Adrenal gland (tissue), 5 donors: Measurements from ENCODE around the gene MEIOB.

Experiments
- POLR2A ChIP-seq, 2 donors: fragments of 450-650 bp; IDR thresholded peaks; one replicate each; pipeline ENCODE4 v1.6.1; 2017; ENCODE audit warnings: antibody characterized with exemption in 2 of 2, mild to moderate bottlenecking in 2 of 2, moderate library complexity in 1 of 2
- TF ChIP-seq, protein P1 (sequence below), 6 experiments: fragments of 450-650 bp in 4 of 6; fragments of 200-600 bp in 2 of 6; sonication (generic) in 1 of 6; IDR thresholded peaks; 1 replicate in 5 of 6; 2 replicates in 1 of 6; pipeline versions ENCODE4 v1.5.1 to v1.8.0; 2016 to 2021; ENCODE audit warnings: antibody characterized with exemption in 6 of 6, mild to moderate bottlenecking in 2 of 6, moderate library complexity in 1 of 6
- donor health status: DM: no; HTN: no; CAD: no.

DNA sequence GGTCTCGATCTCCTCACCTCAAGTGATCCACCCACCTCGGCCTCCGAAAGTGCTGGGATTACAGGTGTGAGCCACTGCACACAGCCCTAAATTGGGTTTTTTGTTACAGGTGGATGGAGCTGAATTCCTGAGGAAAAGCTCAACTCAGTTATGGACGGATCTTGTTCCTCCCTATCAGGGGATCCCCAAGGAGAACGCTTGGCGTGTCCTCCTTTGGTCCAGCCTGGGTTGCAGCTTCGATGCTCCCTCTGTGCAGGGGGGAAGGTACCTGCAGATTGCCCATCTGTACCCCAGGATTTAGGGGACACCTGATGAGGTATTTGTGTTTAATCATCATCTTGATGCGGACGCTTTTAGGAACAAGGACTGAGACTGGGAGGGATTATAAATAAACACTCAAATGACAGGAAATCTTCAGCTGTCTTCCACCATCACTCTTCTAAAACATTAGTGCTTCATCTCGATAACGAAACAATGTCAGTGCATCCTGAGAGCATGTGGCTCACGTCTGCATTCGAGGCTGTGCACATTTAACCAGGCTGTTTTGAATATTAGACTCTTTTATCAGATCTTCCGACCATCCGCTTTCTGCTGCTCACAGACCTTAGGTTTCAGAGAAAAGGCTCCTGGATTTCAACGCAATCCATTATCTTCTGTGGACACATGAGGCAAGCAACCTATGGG, 18.2 kb upstream of the MEIOB start:
- TF ChIP-seq, protein P1, sequence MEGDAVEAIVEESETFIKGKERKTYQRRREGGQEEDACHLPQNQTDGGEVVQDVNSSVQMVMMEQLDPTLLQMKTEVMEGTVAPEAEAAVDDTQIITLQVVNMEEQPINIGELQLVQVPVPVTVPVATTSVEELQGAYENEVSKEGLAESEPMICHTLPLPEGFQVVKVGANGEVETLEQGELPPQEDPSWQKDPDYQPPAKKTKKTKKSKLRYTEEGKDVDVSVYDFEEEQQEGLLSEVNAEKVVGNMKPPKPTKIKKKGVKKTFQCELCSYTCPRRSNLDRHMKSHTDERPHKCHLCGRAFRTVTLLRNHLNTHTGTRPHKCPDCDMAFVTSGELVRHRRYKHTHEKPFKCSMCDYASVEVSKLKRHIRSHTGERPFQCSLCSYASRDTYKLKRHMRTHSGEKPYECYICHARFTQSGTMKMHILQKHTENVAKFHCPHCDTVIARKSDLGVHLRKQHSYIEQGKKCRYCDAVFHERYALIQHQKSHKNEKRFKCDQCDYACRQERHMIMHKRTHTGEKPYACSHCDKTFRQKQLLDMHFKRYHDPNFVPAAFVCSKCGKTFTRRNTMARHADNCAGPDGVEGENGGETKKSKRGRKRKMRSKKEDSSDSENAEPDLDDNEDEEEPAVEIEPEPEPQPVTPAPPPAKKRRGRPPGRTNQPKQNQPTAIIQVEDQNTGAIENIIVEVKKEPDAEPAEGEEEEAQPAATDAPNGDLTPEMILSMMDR (IDR thresholded peaks at IDR 0.05) = no peak
- no peak for TF ChIP-seq POLR2A (IDR thresholded peaks at IDR 0.05)
